Measurements from ENCODE around the gene TMTC1. TPM values are rescaled to one million over a fixed set of nuclear protein-coding genes. Genes with fewer than 3 reads are reported as not detected.

The TMTC1 gene
- polyA plus RNA-seq, 1 donor (not counting 4 experiments of a cell fraction or from before 2014, with no cell fraction given): 3.7 TPM

- Histone ChIP-seq H3K9ac (ENCODE audit: control insufficient read depth, extremely low read depth, insufficient read depth, low read length) (no peak overlapping the region), H3K4me1 (ENCODE audit: control insufficient read depth, extremely low read depth, insufficient read depth, low read length) (peaks cover 7% of the 10 kb centered on the region), H4K20me1 (ENCODE audit: control insufficient read depth, extremely low read depth, insufficient read depth, low read length) (no peaks in the 10 kb centered on the region), H3K79me2 (ENCODE audit: control insufficient read depth, insufficient read depth, low read length) (no peaks in the 10 kb centered on the region), H3K36me3 (ENCODE audit: control insufficient read depth in 2 of 2, extremely low read depth in 1 of 2, insufficient read depth in 2 of 2, low read length in 2 of 2) (no peaks in the 10 kb centered on the region), H3K27me3 (ENCODE audit: control insufficient read depth, extremely low read depth, insufficient read depth, low read length) (no peaks in the 10 kb centered on the region), H3K4me3 (ENCODE audit: control insufficient read depth in 2 of 3, extremely low read depth in 1 of 3, insufficient read depth in 2 of 3, low read depth in 1 of 3, low read length in 3 of 3) (no peak overlapping the region), H3K9me1 (ENCODE audit: control insufficient read depth, extremely low read depth, insufficient read depth, low read length) (no peaks in the 10 kb centered on the region), H2AFZ (ENCODE audit: control insufficient read depth, low read length) (no peak overlapping the region), H3K27ac (ENCODE audit: control insufficient read depth, insufficient read depth, low read length) (no peak overlapping the region), H3K4me2 (ENCODE audit: control insufficient read depth, extremely low read depth, insufficient read depth, low read depth, low read length) (no peak overlapping the region), H3K9me3 (ENCODE audit: control insufficient read depth, low read depth, low read length) (no peaks in the 10 kb centered on the region)
- dilution Hi-C loops (cut with MboI; ENCODE audit: extremely low pct_ligation_motif_present, low sequenced_read_pairs): no loop called here
- DNase-seq (ENCODE audit: low read depth, low spot score) (no peak), FAIRE-seq (no peak)
- TF ChIP-seq EZH2 (IDR thresholded peaks at IDR 0.05; ENCODE audit: low read length) (no peak), CTCF (optimal IDR thresholded peaks at IDR 0.05 in 1 of 3, IDR thresholded peaks at IDR 0.05 in 1 of 3, conservative IDR thresholded peaks at IDR 0.05 in 1 of 3; ENCODE audit: extremely low read depth in 1 of 3, insufficient read depth in 2 of 3, low read length in 3 of 3) (no peak)
Measured at GRCh38 chr12:29733501-29733900, 50.2 kb downstream of the TMTC1 start.

DNA sequence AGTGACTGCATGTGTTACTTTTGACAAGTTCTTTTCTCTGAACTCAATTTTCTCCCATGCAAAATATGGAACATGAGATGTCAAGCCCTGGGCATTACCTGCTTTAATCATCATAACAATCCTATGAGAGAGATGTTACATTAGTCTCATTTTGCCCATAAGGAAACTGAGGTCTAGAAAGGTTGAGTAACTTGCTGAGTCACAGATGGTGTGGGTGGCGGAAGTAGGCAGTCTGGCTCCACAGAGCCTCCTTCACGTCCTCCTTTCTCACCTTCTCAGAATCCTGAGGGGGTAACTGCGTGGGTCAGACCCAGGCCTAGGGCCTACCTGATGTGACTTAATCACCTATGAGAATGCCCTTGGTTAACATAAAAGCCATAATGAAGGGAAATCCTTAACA lies 50.7 kb downstream of the TMTC1 start:
- H3K4me2 ChIP-seq (ENCODE audit: control insufficient read depth, extremely low read depth, insufficient read depth, low read depth, low read length): no peak overlapping the region
- no peaks in the 10 kb centered on the region for H4K20me1 ChIP-seq (ENCODE audit: control insufficient read depth, extremely low read depth, insufficient read depth, low read length)
- no peak overlapping the region for H3K4me3 ChIP-seq (ENCODE audit: control insufficient read depth in 2 of 3, extremely low read depth in 1 of 3, insufficient read depth in 2 of 3, low read depth in 1 of 3, low read length in 3 of 3)
- H2AFZ ChIP-seq (ENCODE audit: control insufficient read depth, low read length): peak overlapping the region; percentile 28
- H3K9me3 ChIP-seq (ENCODE audit: control insufficient read depth, low read depth, low read length): no peaks in the 10 kb centered on the region
- H3K36me3 ChIP-seq (ENCODE audit: control insufficient read depth in 2 of 2, extremely low read depth in 1 of 2, insufficient read depth in 2 of 2, low read length in 2 of 2): no peaks in the 10 kb centered on the region
- H3K9ac ChIP-seq (ENCODE audit: control insufficient read depth, extremely low read depth, insufficient read depth, low read length): no peak overlapping the region
- TF ChIP-seq CTCF (optimal IDR thresholded peaks at IDR 0.05 in 1 of 3, IDR thresholded peaks at IDR 0.05 in 1 of 3, conservative IDR thresholded peaks at IDR 0.05 in 1 of 3; ENCODE audit: extremely low read depth in 1 of 3, insufficient read depth in 2 of 3, low read length in 3 of 3) (no peak), EZH2 (IDR thresholded peaks at IDR 0.05; ENCODE audit: low read length) (no peak)
- H3K27ac ChIP-seq (ENCODE audit: control insufficient read depth, insufficient read depth, low read length): no peak overlapping the region
- dilution Hi-C loops (cut with MboI; ENCODE audit: extremely low pct_ligation_motif_present, low sequenced_read_pairs): no loop called here
- H3K79me2 ChIP-seq (ENCODE audit: control insufficient read depth, insufficient read depth, low read length): no peaks in the 10 kb centered on the region
- no peaks in the 10 kb centered on the region for H3K27me3 ChIP-seq (ENCODE audit: control insufficient read depth, extremely low read depth, insufficient read depth, low read length)
- H3K9me1 ChIP-seq (ENCODE audit: control insufficient read depth, extremely low read depth, insufficient read depth, low read length): no peaks in the 10 kb centered on the region
- FAIRE-seq (peak; percentile 56), DNase-seq (ENCODE audit: low read depth, low spot score) (no peak)
- H3K4me1 ChIP-seq (ENCODE audit: control insufficient read depth, extremely low read depth, insufficient read depth, low read length): peaks cover 7% of the 10 kb centered on the region
